BJ (cell line): ENCODE results near the gene PRPF18. TPM values are rescaled to one million over a fixed set of nuclear protein-coding genes. Genes with fewer than 3 reads are reported as not detected.

Experiments used
- CTCF ChIA-PET: fragments of 350-600 bp; formaldehyde crosslinking; extraction: SDS; loops from one replicate; lab custom pipeline; 2021; ENCODE audit warnings: antibody characterized with exemption, inconsistent platforms; lab: Yijun Ruan, JAX
- POLR2A ChIA-PET: fragments of 300-600 bp; sonication (Branson Sonifier 250); formaldehyde crosslinking; extraction: SDS; loops from one replicate; lab custom pipeline; 2021; ENCODE audit warnings: antibody characterized with exemption; lab: Charles Lee
- DNase-seq: peaks from one replicate; pipeline ENCODE4 v3.0.0-alpha.2; 2011; ENCODE audit warnings: low read depth
- H3K27me3 ChIP-seq: 2 replicates; pipeline ENCODE4 v1.6.0; 2011; ENCODE audit warnings: low read length; ENCODE audit not compliant: control insufficient read depth, insufficient read depth
- H3K36me3 ChIP-seq: 2 replicates; pipeline ENCODE4 v1.5.1; 2011; ENCODE audit warnings: low read length; ENCODE audit not compliant: control insufficient read depth, insufficient read depth
- H3K4me3 ChIP-seq: 2 replicates; pipeline ENCODE4 v1.5.1; 2011; ENCODE audit warnings: low read depth, mild to moderate bottlenecking, control low read depth, low read length
- polyA plus RNA-seq: library from polyadenylated mRNA; depleted of rRNA; stranded (reverse); fragments of >200 nt; gene quantifications from 2 replicates; pipeline ENCODE4 v1.2.3, GENCODE V29; 2011
- TF ChIP-seq, protein P1 (sequence below): IDR thresholded peaks from 2 replicates; pipeline ENCODE4 v1.5.1; 2011; ENCODE audit warnings: low read depth, mild to moderate bottlenecking, control low read depth, inconsistent platforms, low read length, moderate library complexity; ENCODE audit not compliant: insufficient read depth

PRPF18 gene
- polyA plus RNA-seq, 1 experiment: 6.4 TPM

DNA sequence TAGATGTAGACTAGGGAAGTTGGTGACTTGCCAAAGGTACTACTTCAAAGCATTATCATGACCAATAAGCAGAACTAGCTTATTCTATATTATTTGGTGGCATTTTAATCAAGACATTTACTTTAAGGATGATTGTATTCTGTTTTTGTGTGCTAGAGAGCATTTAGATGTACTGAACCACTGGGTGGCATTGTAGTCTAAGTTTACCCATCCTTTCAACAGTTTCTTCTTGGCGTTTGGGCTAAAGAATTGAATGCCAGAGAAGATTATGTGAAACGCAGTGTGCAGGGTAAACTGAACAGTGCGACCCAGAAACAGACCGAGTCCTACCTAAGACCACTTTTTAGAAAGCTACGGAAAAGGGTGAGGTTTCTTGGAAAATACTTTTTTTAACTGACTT, 26.8 kb downstream of the PRPF18 start:
- Histone ChIP-seq H3K36me3 (peaks cover 4% of the 10 kb centered on the region), H3K4me3 (no peak overlapping the region), H3K27me3 (no peaks in the 10 kb centered on the region)
- ChIA-PET CTCF (interaction anchor here (0.9 to 2.1 kb wide), 11 partner anchors 9 to 170 kb away, joined by 3 to 21 read pairs (median 3); no protein-coding TSS in a partner anchor), POLR2A (no interaction called here)
- no peak for DNase-seq
- TF ChIP-seq, protein P1, sequence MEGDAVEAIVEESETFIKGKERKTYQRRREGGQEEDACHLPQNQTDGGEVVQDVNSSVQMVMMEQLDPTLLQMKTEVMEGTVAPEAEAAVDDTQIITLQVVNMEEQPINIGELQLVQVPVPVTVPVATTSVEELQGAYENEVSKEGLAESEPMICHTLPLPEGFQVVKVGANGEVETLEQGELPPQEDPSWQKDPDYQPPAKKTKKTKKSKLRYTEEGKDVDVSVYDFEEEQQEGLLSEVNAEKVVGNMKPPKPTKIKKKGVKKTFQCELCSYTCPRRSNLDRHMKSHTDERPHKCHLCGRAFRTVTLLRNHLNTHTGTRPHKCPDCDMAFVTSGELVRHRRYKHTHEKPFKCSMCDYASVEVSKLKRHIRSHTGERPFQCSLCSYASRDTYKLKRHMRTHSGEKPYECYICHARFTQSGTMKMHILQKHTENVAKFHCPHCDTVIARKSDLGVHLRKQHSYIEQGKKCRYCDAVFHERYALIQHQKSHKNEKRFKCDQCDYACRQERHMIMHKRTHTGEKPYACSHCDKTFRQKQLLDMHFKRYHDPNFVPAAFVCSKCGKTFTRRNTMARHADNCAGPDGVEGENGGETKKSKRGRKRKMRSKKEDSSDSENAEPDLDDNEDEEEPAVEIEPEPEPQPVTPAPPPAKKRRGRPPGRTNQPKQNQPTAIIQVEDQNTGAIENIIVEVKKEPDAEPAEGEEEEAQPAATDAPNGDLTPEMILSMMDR: peak; percentile 52

DNA sequence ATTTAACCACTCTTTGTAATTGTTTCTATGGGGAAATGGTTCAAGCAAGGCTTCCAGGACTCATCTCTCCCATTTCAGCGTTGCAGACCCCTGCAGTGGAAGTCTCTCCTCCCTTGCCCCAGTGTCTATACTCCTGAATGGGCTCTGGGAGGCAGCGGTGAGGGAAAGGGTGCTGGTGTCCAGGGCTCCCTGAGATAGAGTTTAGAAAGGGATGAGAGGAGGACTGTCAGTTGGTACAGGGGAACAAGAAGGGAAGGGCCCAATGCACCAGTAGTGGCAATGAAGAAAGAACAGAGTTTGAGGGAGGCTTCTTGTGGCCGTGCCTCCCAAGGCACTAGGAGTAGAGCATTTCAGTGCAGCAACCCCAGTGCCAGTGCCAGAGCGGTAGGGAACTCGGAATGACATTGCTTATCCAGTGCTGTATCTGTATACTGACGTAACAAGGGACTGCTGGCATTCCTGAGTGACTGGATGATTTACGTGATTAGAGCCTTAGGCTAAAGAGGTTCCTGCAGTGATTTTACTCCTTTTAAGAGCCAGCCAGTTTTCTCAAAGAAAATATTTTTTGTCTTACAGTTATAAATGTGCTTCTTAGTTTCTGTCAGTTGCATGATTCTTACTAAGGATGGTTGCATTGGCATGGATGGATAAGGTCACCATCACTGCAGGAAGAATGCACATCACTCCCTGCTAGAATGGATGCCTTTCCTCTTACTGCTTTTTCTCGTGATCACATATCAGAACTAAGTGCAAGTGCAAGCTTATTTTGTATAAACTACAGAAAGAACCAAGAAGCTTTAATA, 28.0 kb downstream of the PRPF18 start:
- CTCF ChIA-PET: interaction anchor here (0.9 to 2.0 kb wide), 5 partner anchors 10 to 488 kb away, joined by 3 to 21 read pairs (median 7); no protein-coding TSS in a partner anchor
- Histone ChIP-seq H3K27me3 (no peaks in the 10 kb centered on the region), H3K36me3 (peaks cover 6% of the 10 kb centered on the region), H3K4me3 (no peak overlapping the region)
- peak; percentile 69 for DNase-seq
- POLR2A ChIA-PET: no interaction called here
- TF ChIP-seq, protein P1: 0 out of 2 replicates have a peak, but pooled peaks have one; percentile 21

DNA sequence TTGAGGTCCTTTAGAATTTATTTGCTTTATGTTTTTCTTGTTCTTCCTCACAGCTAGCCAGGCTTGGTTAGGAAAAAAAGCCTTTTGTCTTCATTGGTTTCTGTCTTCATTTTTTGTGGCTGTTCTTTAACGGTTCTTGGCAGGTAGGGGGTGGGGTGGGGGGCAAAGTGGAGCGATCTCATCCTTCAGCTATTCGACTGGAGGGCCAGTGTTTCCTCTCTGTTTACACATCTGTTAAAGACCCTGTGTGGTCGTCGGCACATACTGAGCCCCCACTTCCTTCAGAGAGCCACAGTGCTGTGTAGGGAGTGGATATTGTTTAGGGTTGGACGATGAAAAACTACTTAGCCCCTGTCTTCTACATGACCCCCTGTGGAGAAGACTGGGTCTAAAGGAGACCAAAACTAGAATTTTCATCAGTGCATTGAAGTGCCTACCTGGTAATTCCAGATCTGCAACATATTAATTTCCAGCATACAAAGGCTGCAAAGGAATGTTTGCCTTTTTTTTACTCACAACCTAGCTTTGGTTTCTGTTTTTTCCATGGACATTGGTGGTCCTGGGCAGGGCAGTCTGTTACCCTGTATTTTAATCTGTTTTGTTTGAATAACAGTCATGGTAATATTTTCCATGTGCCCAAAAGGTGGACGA, 29.0 kb downstream of the PRPF18 start:
- Histone ChIP-seq H3K27me3 (no peaks in the 10 kb centered on the region), H3K36me3 (peaks cover 4% of the 10 kb centered on the region), H3K4me3 (no peak overlapping the region)
- POLR2A ChIA-PET: no interaction called here
- CTCF ChIA-PET: interaction anchor here (0.7 to 0.9 kb wide), 2 partner anchors 162 to 487 kb away, joined by 3 read pairs; no protein-coding TSS in a partner anchor
- no peak for DNase-seq
- TF ChIP-seq, protein P1: no peak

DNA sequence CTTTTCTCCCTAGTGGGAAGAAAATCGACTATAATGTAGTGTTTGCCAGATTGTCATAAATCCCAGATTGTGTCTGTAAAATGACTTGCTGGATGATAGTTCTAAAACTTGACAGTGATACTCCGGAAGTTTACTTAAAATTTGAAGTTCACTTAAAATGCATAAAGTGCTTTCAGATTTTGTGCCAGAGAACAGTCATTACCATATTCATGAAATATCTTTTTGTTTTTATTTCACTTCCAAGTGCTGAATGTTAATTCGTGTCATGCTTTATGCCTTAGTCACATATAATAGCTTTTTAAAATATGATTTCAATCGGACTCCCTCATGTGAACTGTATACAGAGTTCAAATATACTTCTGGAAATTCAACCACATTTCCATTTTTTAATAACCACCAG, 30.4 kb downstream of the PRPF18 start:
- no peak overlapping the region for H3K4me3 ChIP-seq
- peaks cover 4% of the 10 kb centered on the region for H3K36me3 ChIP-seq
- POLR2A ChIA-PET: interaction anchor here (0.6 to 0.7 kb wide), 2 partner anchors 17 to 28 kb away, joined by 3 read pairs; no protein-coding TSS in a partner anchor
- CTCF ChIA-PET: interaction anchor here (0.9 to 1.0 kb wide), 2 partner anchors 80 to 170 kb away, joined by 3 read pairs; no protein-coding TSS in a partner anchor
- TF ChIP-seq, protein P1: no peak
- no peaks in the 10 kb centered on the region for H3K27me3 ChIP-seq
- DNase-seq: no peak

DNA sequence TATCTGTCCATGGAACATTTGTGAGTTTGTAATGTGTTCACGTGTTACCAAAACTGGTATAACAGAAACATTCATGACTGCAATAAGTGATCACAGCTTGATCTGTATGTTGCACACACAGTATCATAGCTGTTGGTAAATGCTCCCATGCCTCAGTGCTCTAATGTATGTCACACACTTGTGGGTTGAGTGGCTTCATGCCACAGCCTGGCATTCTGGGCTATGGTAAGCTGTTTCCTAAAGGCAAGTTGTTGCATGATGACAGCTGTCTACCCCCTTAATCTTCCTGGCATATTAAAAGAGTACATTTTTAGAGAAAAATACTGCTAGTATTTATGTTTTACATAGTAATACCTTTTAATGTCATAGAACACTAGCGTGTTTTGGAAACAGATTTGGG, 35.2 kb downstream of the PRPF18 start:
- ChIA-PET POLR2A (no interaction called here), CTCF (no interaction called here)
- DNase-seq: no peak
- Histone ChIP-seq H3K4me3 (no peak overlapping the region), H3K36me3 (peaks cover 3% of the 10 kb centered on the region; the same call in 1 of the 2 replicates), H3K27me3 (no peaks in the 10 kb centered on the region)
- TF ChIP-seq, protein P1: no peak
